Left forelimb (tissue), 1 donor: Measurements from ENCODE around the gene EPS15.
A peak's percentile ranks its signal among the peaks of the same experiment; 100 is the strongest.
"Not testable (repeated sequence)": the region's sequence is repeated elsewhere in the genome, so short reads cannot be mapped to it uniquely, and the experiment has no call there.

ENCODE experiments used
- DNase-seq: peaks from one replicate; pipeline ENCODE4 v3.0.0-alpha.2; 2018; ENCODE audit warnings: low spot score

EPS15 gene

DNA sequence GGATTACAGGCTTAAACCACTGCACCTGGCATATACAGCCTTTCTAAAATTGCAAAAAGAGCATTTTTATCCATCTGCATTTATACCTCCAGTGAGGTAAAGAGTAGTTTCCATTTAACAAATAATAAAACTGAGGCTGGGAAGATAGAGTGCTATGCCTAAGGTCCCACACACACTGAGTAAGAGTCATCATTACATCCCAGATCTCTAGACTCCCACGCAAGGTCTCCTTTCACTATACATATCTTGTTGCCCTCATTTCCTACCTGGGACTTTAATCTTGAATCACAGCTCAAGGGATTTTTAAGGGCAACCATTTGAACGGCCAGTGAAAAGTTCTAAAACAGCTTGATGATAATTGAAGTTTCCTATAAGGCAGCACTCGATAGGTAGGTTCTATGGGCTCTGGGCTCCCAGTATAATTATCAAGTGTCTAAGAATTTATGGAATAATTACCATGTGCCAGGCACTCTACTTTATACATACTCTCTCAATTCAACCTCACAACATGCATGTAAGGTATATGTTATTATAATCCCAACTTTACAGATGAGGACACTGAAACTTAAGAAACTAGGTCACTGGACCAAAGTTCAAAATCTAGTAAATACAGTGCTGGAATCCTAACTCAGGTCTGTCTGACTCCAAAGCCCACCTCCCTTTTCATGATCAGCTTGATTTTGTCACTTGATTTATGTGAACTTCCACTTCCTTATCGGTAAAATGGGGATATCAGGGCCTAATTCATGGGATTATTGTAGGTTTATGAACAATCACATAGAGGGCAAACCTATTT lies 23.3 kb upstream of the EPS15 start:
- DNase-seq, result no peak

DNA sequence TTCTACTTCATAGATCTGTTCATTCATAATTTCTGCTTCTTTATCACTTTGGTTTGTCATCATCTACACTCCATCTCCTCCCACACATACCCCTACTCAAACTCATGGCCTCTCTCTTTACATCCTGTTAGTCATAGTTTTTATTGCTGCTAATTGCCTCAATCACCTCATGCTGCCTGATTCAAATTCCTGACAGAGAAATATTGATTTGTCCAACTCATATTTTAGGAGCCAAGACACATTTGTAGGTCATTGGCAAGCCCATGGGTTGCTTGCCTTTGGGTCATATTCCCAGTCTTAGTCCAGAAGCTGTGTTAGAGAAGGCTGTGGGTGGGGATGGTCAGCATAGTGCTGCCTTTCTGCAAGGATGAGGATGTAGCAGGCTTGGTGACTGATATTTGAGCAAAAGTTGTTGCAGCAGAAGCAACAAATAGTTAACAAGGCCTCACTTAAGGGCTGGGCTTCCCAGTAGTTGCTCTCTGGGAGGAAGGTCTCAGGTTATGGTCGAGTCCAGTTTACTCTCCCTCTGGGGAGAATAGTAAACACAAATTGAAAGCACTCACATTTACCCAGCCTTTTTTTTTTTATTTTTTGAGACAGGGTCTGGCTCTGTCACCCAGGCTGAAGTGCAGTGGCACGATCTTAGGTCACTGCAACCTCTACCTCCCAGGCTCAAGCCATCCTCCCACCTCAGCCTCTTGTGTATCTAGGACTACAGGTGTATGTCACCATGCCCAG lies 22.4 kb upstream of the EPS15 start:
- DNase-seq, result no peak

GRCh38 chr1:51537568-51537967 lies 18.5 kb upstream of the EPS15 start:
- DNase-seq, result no peak

GRCh38 chr1:51535006-51535592 lies 16.0 kb upstream of the EPS15 start:
- no peak for DNase-seq

DNA sequence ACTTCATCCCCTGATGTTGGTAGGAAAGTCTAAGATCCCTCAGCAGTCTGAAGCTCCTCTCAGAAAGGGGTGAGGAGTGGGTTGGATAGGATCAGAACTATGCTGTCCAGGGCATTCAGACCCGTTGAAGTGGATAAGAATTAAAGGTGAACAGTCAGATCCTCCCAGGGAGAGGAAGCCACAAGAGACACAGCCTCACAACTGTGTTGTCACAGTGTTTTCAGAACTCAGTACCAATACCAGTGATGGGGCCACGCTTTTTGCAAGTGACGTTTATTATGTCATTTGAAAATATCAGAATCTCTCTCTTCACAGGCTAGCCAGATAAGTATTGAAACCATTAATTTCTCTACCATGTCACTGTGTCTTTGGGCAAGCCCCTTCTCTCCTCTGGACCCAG lies 15.4 kb upstream of the EPS15 start:
- DNase-seq, result no peak

DNA sequence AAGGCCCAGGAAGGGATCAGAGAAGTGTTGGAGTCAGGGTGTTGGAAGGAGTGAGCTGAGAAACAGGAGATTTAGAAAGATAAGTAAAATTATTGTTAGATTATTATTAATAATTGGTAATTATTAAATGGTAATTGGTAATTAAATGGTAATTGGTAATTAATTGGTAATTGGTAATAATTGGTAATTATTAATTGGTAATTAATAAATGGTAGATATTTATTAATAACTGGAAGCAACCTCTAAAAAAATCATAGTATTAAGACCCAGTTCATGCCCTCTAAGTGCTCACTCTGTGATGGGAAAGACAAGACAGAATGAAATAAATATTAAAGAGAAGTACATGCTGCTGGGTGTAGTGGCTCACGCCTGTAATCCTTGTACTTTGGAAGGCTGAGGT lies 13.8 kb upstream of the EPS15 start:
- DNase-seq, result no peak

DNA sequence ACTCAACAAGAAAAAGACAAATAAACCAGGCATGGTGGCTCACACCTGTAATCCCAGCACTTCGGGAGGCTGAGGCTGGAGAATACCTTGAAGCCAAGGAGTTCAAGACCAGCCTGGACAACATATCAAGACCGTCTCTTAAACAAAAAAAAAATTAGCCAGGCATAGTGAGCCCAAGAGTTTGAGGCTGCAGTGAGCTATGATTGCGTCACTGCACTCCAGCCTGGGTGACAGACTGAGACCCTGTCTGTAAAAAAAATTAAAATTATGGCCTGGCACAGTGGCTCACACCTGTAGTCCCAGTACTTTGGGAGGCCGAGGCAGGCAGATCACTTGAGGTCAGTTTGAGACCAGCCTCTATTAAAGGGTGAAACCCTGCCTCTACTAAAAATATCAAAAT lies 11.4 kb upstream of the EPS15 start:
- DNase-seq, result not testable (repeated sequence)

DNA sequence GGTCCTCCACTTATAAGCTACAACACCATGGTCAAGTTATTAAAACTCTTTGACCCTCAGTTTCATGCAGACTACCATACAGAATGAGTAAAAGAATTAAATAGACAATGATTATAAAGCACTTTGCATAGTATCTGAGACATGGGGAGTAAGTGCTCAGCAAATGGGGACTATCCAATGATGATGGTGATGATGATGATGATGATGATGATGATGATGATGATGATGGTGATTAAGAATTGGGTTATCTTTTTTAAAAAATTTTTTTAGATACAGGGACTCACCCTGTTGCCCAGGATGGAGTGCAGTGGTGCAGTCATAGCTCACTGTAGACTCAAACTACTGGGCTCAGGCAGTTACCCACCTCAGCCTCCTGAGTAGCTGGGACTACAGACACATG lies 8.1 kb upstream of the EPS15 start:
- no peak for DNase-seq

DNA sequence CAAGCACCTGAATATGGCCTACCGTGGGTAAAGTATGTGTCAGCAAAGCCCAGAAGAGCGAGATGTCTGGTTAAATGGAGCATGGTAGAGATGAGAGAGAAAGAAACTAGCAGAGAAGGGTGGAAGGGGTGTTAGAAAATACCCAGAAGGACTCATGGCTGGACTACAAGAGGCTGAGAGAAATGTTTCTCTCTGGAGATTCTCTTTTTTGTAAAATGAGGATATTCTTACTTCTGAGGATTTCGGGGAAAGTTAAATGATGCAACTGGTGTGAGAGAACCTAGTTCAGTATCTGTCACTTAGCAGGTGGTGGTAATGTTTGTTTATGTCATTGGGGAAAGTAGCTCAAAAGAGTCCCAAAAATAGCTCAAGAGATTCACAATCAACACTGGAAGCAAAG lies 7.2 kb upstream of the EPS15 start:
- DNase-seq, result no peak

DNA sequence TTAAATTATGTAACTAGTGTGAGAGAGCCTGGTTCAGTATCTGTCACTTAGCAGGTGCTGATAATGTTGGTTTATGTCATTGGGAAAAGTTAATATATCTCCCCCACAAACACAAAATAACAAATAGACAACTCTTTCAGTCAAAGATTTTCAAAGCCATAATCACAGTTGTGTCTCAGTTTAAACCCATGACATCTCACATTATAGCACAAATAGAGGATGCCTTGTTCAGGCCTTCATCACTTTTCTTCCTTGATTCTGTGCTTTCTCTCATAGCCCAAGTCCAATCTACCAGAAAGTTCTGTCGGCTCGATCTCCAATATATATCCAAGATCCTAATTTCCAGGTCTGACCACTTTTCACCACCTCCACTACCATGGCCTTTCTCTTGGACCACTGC lies 6.2 kb upstream of the EPS15 start:
- DNase-seq, result no peak

DNA sequence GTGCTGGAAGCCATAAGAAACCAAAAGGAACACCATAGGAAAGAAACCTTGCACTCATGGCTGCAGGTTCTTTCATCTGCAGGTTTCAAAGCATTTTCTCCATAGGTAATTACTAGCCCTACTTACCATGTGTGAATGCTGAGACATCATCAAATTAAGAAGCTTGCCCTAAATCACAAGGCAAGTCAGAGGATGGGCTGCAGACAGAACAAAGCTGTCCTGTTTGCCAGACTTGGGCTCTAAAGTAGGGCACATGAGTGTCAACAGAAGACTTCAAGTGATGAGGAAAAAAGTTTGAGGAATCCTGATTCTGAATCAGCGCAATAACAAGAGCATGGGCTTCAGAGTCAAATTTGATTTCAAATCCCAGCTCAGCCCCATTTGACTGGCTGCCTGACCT lies 5.8 kb upstream of the EPS15 start:
- no peak for DNase-seq

DNA sequence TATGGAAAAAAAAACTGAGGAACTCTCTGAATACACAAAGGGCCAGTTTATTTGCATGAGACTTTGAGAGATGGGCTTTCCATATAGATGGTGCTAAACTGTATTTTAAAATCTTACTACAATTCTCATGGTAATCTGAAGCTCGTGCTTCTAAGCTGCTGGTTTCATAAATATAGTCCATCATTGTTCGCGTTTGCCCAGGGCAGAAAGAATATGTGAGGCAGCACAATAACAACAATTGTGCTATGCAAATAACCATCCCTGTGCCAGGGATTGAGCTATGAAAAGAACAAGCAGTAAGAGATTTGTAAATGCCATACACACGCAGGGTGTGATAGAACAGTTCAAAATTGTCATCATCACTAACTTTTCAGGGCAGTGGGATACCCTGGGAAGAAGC lies 4.9 kb upstream of the EPS15 start:
- DNase-seq, result no peak

GRCh38 chr1:51520700-51521248 lies 1.7 kb upstream of the EPS15 start:
- no peak for DNase-seq

GRCh38 chr1:51519865-51520699 lies 1.0 kb upstream of the EPS15 start:
- no peak for DNase-seq

DNA sequence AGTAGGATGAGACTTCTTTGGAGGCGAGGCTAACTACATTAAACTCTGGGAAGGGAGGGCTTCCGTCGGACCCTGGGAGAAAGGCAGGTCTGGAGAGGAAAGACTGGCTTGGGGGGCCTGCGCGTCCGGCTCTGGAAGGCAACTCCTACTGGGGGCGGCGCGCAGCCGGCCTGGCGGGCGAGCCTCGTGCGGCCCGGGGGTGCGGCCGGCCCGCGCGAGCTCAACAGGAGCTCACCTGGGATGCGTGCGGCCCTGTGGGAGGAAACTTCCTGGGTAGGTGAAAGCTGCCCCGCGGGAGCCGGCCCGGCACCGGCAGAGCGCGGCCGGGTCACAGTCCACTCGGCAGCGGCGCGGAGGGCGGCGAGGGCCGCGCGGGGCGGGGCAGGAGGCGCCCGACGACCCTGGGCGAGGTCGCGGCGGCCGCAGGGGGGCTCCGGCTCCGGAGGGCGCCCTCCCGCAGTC lies 449 bp downstream of the EPS15 start:
- no peak for DNase-seq

DNA sequence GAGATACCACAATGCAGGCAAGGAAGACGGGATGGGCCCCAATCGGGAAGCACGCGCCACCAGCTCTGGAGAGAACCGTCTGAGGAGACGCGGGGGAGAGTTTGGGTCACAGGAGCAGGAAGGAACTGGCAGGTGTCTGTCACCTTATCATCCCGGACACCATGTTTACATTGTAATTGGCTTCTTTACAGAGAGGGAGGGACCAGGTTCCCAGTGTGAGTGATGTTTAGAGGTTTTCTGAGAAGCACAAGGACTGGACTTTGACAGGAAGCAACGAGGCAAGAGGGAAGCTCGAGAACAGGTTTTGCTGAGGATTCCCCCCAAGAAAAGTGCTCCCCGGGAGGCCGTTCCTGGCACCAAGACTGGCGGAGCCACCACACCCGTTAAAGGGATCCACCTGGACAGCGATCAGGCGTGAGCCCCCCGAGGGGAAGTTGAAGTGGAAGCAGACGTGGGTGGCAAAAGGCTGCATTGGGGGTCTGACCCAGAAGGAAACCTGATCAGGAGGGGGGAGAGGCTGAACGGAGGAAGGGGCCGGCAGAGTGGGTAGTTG lies 957 bp downstream of the EPS15 start:
- DNase-seq, result peak; percentile 76

DNA sequence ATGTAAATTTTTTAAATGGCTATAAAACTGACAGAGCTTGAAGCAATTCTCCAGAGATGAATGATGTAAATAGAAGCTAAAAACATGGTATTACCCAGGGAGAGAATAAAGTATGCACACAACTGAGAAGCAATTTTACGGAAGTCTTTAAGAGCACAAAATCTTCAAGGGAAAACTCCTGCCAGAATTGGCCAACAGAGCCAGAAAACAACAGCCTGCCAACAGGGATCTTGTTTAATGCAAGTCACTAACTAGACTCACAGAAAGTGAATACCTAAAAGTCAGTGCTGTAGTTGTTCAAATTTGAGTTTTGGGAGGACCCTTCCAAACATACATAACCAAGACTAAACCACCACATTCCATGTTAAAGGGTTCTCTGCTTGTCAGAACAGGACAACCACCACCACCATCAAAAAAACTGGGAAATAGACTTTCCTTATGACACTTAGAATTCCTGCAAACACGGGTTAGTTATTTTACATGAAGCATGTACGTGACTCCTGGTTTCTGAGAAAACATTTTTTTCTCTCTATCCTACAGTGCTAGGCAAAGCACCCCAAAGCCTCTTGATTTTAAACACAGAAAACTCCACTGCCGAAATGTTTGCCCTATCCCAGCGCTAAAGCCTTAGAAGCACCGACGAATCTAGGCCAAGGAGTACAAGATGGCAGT lies 1.6 kb downstream of the EPS15 start:
- DNase-seq, result no peak

DNA sequence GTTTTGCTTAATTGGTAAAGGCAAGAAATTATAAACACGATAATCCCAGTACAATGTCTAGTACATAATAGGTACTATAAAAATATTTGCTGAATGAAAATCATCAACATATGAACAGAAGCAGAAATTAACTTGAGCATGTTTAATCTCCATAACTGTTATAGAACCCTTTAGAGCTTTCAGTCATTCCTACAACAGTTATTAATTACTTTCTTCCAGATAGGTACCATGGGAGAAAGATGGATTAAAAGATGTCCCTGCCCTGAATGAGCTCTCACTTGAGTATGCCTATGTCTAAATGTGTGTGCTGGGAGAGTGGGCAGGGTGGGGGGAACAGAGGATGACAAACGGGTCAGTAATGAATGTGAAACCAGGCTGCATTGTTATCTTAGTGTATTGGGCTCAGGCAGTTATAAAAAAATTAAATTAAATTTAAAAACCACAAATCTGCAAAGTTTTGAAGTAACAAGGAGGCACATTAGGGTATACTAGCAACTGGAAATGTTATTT lies 2.4 kb downstream of the EPS15 start:
- DNase-seq, result no peak

DNA sequence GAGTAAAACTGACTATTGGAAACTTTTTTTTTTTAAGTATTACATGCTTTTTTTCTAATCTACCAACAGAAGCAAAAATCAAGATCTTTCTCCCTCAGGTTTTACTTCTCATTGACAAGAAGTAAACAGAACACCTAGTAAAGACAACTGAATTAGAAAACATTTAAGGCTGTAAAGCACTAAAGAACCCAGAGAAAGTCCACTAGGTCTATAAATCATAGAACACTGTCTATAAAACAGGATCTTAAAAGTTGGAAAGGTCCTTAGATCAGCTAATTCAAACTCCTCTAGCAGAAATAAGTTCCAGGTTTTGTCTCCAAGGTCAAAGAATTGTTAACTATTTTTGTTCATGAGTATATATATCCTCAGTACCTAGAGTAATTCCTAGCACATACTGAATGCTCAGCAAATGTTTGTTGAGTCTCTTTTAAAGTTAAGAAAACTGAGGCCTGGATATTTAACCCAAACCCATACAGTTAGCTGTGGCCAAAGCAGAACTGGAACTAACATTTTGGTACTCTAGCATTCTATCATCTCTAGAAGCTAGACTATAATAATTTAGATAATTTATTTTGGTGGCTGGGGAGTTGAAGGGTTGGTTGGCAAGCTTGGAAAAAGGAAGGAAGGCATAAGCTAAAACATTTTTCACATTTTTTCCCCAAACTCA lies 3.0 kb downstream of the EPS15 start:
- no peak for DNase-seq

- no peak for DNase-seq
Observed at GRCh38 chr1:51515312-51515960, 3.6 kb downstream of the EPS15 start.
